CD4-positive, CD25-positive, alpha-beta regulatory T cell (primary cell): ENCODE measurements around the gene GOLGA6B. TPM values are rescaled to one million over a fixed set of nuclear protein-coding genes. Genes with fewer than 3 reads are reported as not detected.

ENCODE experiments used
- ATAC-seq, 2 donors: fragments of 150-1000 bp; cut with Tn5 transposase; one replicate each; pipeline ENCODE4 v1.10.0; 2021; ENCODE audit warnings: low read depth in 2 of 2, moderate number of reproducible peaks in 2 of 2, moderate library complexity in 1 of 2
- DNase-seq, 3 donors: peaks; one replicate each; pipeline versions ENCODE4 v3.0.0 to v3.0.0-alpha.2; 2012 to 2022; ENCODE audit warnings: mixed read lengths in 1 of 3
- H3K27ac ChIP-seq: one replicate; pipeline ENCODE4 v1.7.0; 2013; ENCODE audit warnings: mild to moderate bottlenecking, low read length; ENCODE audit not compliant: insufficient read depth, poor library complexity, severe bottlenecking
- H3K27me3 ChIP-seq: one replicate; pipeline ENCODE4 v1.7.0; 2013; ENCODE audit warnings: low read length; ENCODE audit not compliant: control insufficient read depth, insufficient read depth
- H3K36me3 ChIP-seq: one replicate; pipeline ENCODE4 v1.7.0; 2013; ENCODE audit warnings: mild to moderate bottlenecking, low read length, moderate library complexity; ENCODE audit not compliant: control insufficient read depth, insufficient read depth
- H3K4me1 ChIP-seq: 2 replicates; pipeline ENCODE4 v1.7.0; 2013; ENCODE audit warnings: mild to moderate bottlenecking, low read length; ENCODE audit not compliant: insufficient read depth, control insufficient read depth, poor library complexity, severe bottlenecking
- H3K4me3 ChIP-seq: one replicate; pipeline ENCODE4 v1.7.0; 2013; ENCODE audit warnings: low read depth, mild to moderate bottlenecking, low read length, moderate library complexity
- H3K9me3 ChIP-seq, 2 experiments: 1 replicate in 1 of 2; 2 replicates in 1 of 2; pipeline ENCODE4 v1.7.0; 2013; ENCODE audit warnings: low read length in 2 of 2, mild to moderate bottlenecking in 1 of 2, moderate library complexity in 1 of 2; ENCODE audit not compliant: control insufficient read depth in 2 of 2
- H3K27ac Mint-ChIP-seq, 3 donors: one replicate each; pipeline ENCODE4 v1.8.0; 2020 to 2022; ENCODE audit warnings: mild to moderate bottlenecking in 3 of 3, mixed read lengths in 3 of 3, moderate library complexity in 2 of 3
- H3K27me3 Mint-ChIP-seq: one replicate; pipeline ENCODE4 v1.8.0; 2022; ENCODE audit warnings: mild to moderate bottlenecking, mixed read lengths
- H3K36me3 Mint-ChIP-seq: one replicate; pipeline ENCODE4 v1.8.0; 2020; ENCODE audit warnings: mixed read lengths
- H3K4me1 Mint-ChIP-seq, 4 donors: one replicate each; pipeline ENCODE4 v1.8.0; 2020 to 2022; ENCODE audit warnings: mixed read lengths in 4 of 4, mild to moderate bottlenecking in 1 of 4
- H3K4me3 Mint-ChIP-seq, 4 donors: one replicate each; pipeline ENCODE4 v1.8.0; 2020 to 2022; ENCODE audit warnings: mild to moderate bottlenecking in 4 of 4, mixed read lengths in 4 of 4, moderate library complexity in 3 of 4
- H3K9me3 Mint-ChIP-seq, 7 donors: one replicate each; pipeline ENCODE4 v1.8.0; 2020 to 2022; ENCODE audit warnings: mixed read lengths in 7 of 7, mild to moderate bottlenecking in 3 of 7, moderate library complexity in 2 of 7
- polyA plus RNA-seq, 4 donors: library from polyadenylated mRNA; unstranded; fragments of 300-500 nt; fragmentation: Illumina TruSeq; gene quantifications; one replicate each; pipeline ENCODE4 v1.2.3, GENCODE V29; 2021
- total RNA-seq: library from RNA; stranded (reverse); gene quantifications from one replicate; pipeline ENCODE4 v1.2.3, GENCODE V29; 2022

The GOLGA6B gene
- total and polyA plus RNA-seq, 5 donors from 2014 or later = not detected

- ATAC-seq = no peak
- peaks cover 4% of the 10 kb centered on the region for H3K4me1 ChIP-seq
- no peak overlapping the region for H3K4me3 Mint-ChIP-seq
- no peaks in the 10 kb centered on the region for H3K9me3 Mint-ChIP-seq
- no peak overlapping the region for H3K27ac ChIP-seq
- peaks cover 27% of the 10 kb centered on the region for H3K27me3 Mint-ChIP-seq
- H3K4me3 ChIP-seq = no peak overlapping the region
- DNase-seq = no peak
- H3K27ac Mint-ChIP-seq = peak overlapping the region in 1 of 3 donors; percentile 12
- no peaks in the 10 kb centered on the region for H3K36me3 Mint-ChIP-seq
- peaks cover 0 to 7% (median 2%) of the 10 kb centered on the region in 4 donors for H3K4me1 Mint-ChIP-seq
- no peaks in the 10 kb centered on the region for H3K36me3 ChIP-seq
- H3K9me3 ChIP-seq = no peaks in the 10 kb centered on the region
- peaks cover 6% of the 10 kb centered on the region for H3K27me3 ChIP-seq
Observed at GRCh38 chr15:72671525-72671924, 17.0 kb downstream of the GOLGA6B start.

- no peaks in the 10 kb centered on the region for H3K4me1 ChIP-seq
- H3K27ac ChIP-seq = no peak overlapping the region
- Mint-ChIP-seq H3K4me1 (no peaks in the 10 kb centered on the region), H3K4me3 (no peak overlapping the region), H3K36me3 (no peaks in the 10 kb centered on the region), H3K27me3 (peaks cover 36% of the 10 kb centered on the region), H3K9me3 (no peaks in the 10 kb centered on the region), H3K27ac (no peak overlapping the region)
- no peak overlapping the region for H3K4me3 ChIP-seq
- peaks cover 7% of the 10 kb centered on the region for H3K27me3 ChIP-seq
- no peaks in the 10 kb centered on the region for H3K36me3 ChIP-seq
- no peaks in the 10 kb centered on the region for H3K9me3 ChIP-seq
- no peak for DNase-seq
- no peak for ATAC-seq
Observed at GRCh38 chr15:72676838-72677237, 22.3 kb downstream of the GOLGA6B start.

GRCh38 chr15:72680931-72681330, 26.4 kb downstream of the GOLGA6B start:
- no peak for DNase-seq
- Mint-ChIP-seq H3K9me3 (no peaks in the 10 kb centered on the region), H3K4me3 (no peak overlapping the region), H3K27me3 (peaks cover 19% of the 10 kb centered on the region), H3K4me1 (peaks cover 6 to 9% (median 7%) of the 10 kb centered on the region in 4 donors), H3K36me3 (no peaks in the 10 kb centered on the region), H3K27ac (no peak overlapping the region)
- Histone ChIP-seq H3K9me3 (no peaks in the 10 kb centered on the region), H3K27ac (no peak overlapping the region), H3K4me1 (peaks cover 9% of the 10 kb centered on the region), H3K4me3 (no peak overlapping the region), H3K36me3 (no peaks in the 10 kb centered on the region), H3K27me3 (peaks cover 4% of the 10 kb centered on the region)
- no peak for ATAC-seq

DNA sequence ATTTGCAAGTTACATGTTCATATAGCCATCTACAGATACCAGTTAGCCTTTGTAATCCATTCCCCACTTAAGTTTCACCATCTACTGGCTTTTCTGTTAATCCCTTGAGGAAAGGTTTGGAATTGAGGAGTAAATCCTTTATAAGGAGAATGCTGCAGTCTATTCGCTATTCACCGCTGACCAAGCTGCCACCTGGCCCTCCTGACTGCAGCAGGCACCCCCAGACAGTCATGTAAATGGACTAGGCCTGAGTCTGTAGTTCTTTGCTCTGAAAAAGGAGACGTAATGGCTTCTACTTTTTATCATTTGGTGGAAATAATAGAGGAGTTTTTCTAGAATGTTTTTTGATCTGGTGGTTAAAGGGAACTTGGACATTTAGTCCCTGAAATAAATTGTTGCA, 28.3 kb downstream of the GOLGA6B start:
- no peak for ATAC-seq
- H3K36me3 Mint-ChIP-seq = no peaks in the 10 kb centered on the region
- H3K27me3 Mint-ChIP-seq = peaks cover 12% of the 10 kb centered on the region
- peaks cover 18% of the 10 kb centered on the region for H3K4me1 ChIP-seq
- peak overlapping the region in 2 of 4 donors; percentile 39 to 75 for H3K4me3 Mint-ChIP-seq
- DNase-seq = no peak
- H3K27ac ChIP-seq = no peak overlapping the region
- no peak overlapping the region for H3K27ac Mint-ChIP-seq
- H3K36me3 ChIP-seq = no peaks in the 10 kb centered on the region
- no peaks in the 10 kb centered on the region for H3K9me3 Mint-ChIP-seq
- no peaks in the 10 kb centered on the region for H3K9me3 ChIP-seq
- peaks cover 9 to 19% (median 13%) of the 10 kb centered on the region in 4 donors for H3K4me1 Mint-ChIP-seq
- peaks cover 4% of the 10 kb centered on the region for H3K27me3 ChIP-seq
- H3K4me3 ChIP-seq = no peak overlapping the region

DNA sequence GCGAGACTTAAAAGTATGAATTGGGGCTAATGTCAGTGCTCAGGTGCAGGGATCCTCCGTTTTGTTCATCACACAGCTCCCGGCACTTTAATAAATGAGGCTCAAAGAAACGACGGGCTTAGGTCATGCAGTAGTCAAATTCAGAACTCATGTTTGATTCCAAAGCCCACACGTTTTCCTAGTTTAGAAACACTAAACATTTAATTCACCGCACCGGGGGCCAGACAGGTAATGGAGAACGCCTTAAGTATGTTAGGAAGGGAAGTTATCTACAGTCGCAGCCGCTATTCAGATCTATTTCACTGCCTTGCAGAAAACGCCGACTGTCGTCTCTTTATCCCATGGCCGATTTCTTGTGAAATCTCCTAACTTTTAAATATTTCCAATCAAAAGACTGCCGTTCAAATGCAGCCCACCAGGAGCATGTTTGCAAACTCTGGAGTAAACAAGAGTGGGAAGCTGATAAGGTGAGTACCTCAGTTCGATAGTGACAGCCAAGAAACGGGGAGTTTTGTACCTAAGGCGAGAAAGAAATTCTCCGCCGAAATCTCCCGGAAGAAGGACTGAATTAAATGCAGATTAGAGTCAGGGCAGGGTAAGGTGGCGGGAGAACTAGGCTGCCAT, 30.9 kb downstream of the GOLGA6B start:
- Histone ChIP-seq H3K27me3 (no peaks in the 10 kb centered on the region), H3K36me3 (no peaks in the 10 kb centered on the region), H3K4me3 (peak overlapping the region; percentile 97), H3K4me1 (peaks cover 18% of the 10 kb centered on the region), H3K27ac (peak overlapping the region; percentile 84), H3K9me3 (no peaks in the 10 kb centered on the region)
- DNase-seq = no peak
- Mint-ChIP-seq H3K27me3 (no peaks in the 10 kb centered on the region), H3K9me3 (no peaks in the 10 kb centered on the region), H3K27ac (peak overlapping the region; percentile 94 to 98 (median 95)), H3K36me3 (no peaks in the 10 kb centered on the region), H3K4me3 (peak overlapping the region; percentile 96 to 98 (median 98)), H3K4me1 (peaks cover 10 to 23% (median 13%) of the 10 kb centered on the region in 4 donors)
- ATAC-seq = no peak

- Histone ChIP-seq H3K27ac (peak within 1 kb of the TSS; percentile 84), H3K4me1 (peaks cover 18% of the 10 kb centered on the region), H3K4me3 (peak within 1 kb of the TSS; percentile 97), H3K9me3 (no peaks in the 10 kb centered on the region), H3K27me3 (no peaks in the 10 kb centered on the region), H3K36me3 (no peaks in the 10 kb centered on the region)
- Mint-ChIP-seq H3K27me3 (no peaks in the 10 kb centered on the region), H3K4me1 (peaks cover 10 to 23% (median 13%) of the 10 kb centered on the region in 4 donors), H3K9me3 (no peaks in the 10 kb centered on the region), H3K27ac (peak within 1 kb of the TSS; percentile 94 to 98 (median 95)), H3K36me3 (no peaks in the 10 kb centered on the region), H3K4me3 (peak within 1 kb of the TSS; percentile 96 to 98 (median 98))
- ATAC-seq (peak; percentile 96 to 98), DNase-seq (peak; percentile 80 to 94 (median 85))
Observed at GRCh38 chr15:72685925-72686794, 31.7 kb downstream of the GOLGA6B start, which contains the start of the genes BBS4 and HIGD2B. BBS4 (plus strand) TSS chr15:72686207; CDS start chr15:72686228, 21 bp downstream. HIGD2B (minus strand) TSS chr15:72686182; CDS start chr15:72676374, 9,808 bp downstream.

DNA sequence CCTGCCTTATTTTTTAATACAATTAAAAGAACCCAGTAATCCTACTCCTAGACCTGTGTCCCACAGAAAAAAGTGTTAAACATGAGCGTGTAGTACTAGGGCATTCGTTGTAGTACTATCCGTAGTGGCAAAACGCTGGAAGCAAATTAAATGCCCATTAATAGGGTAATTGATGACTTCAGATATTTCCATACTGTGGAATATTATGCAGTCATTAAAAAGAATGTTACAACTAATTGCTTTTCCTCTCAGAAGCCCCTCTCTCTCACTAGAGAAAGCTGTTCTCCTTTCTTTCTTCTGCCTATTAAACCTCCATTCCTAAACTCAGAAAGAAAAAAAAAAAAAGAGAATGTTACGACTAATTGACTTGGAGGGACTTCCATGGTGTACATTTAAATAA, 34.2 kb downstream of the GOLGA6B start:
- Histone ChIP-seq H3K27ac (no peak overlapping the region), H3K27me3 (no peaks in the 10 kb centered on the region), H3K9me3 (no peaks in the 10 kb centered on the region), H3K4me3 (no peak overlapping the region), H3K4me1 (peaks cover 18% of the 10 kb centered on the region), H3K36me3 (no peaks in the 10 kb centered on the region)
- H3K4me3 Mint-ChIP-seq = peak overlapping the region in 2 of 4 donors; percentile 24 to 75
- no peaks in the 10 kb centered on the region for H3K27me3 Mint-ChIP-seq
- H3K27ac Mint-ChIP-seq = no peak overlapping the region
- ATAC-seq (no peak), DNase-seq (no peak)
- no peaks in the 10 kb centered on the region for H3K9me3 Mint-ChIP-seq
- peaks cover 13 to 25% (median 16%) of the 10 kb centered on the region in 4 donors for H3K4me1 Mint-ChIP-seq
- peaks cover 3% of the 10 kb centered on the region for H3K36me3 Mint-ChIP-seq
